OCI-LY3 (cell line): ENCODE data around the gene YBX2.

Source experiments
- EZH2phosphoT487 ChIP-seq: fragments of 200-600 bp; shearing (Covaris generic); IDR thresholded peaks from 2 replicates; pipeline ENCODE4 v1.6.1; 2018; ENCODE audit warnings: antibody characterized with exemption, mixed run types, low read depth
- TF ChIP-seq, protein P1 (sequence below): fragments of 200-600, 300-600 bp; sonication (generic); IDR thresholded peaks from 2 replicates; pipeline ENCODE4 v1.5.1; 2014; ENCODE audit warnings: antibody characterized with exemption, low read length, low read depth

- TF ChIP-seq, protein P1, sequence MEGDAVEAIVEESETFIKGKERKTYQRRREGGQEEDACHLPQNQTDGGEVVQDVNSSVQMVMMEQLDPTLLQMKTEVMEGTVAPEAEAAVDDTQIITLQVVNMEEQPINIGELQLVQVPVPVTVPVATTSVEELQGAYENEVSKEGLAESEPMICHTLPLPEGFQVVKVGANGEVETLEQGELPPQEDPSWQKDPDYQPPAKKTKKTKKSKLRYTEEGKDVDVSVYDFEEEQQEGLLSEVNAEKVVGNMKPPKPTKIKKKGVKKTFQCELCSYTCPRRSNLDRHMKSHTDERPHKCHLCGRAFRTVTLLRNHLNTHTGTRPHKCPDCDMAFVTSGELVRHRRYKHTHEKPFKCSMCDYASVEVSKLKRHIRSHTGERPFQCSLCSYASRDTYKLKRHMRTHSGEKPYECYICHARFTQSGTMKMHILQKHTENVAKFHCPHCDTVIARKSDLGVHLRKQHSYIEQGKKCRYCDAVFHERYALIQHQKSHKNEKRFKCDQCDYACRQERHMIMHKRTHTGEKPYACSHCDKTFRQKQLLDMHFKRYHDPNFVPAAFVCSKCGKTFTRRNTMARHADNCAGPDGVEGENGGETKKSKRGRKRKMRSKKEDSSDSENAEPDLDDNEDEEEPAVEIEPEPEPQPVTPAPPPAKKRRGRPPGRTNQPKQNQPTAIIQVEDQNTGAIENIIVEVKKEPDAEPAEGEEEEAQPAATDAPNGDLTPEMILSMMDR = no peak
- no peak for TF ChIP-seq EZH2phosphoT487
Observed at GRCh38 chr17:7328840-7329373, 34.5 kb upstream of the YBX2 start, which contains the start of gene NEURL4.
